ENCODE results near the gene AKAP11.

GRCh38 chr13:42361701-42362100 lies 89.7 kb downstream of the AKAP11 start:
- TF ChIP-seq CTCF (IDR thresholded peaks at IDR 0.05; ENCODE audit: poor library complexity, severe bottlenecking) (no peak), TAF1 (IDR thresholded peaks at IDR 0.05; ENCODE audit: low read depth) (no peak), EP300 (conservative IDR thresholded peaks at IDR 0.05; ENCODE audit: poor library complexity, severe bottlenecking) (no peak), MXI1 (conservative IDR thresholded peaks at IDR 0.05; ENCODE audit: poor library complexity, severe bottlenecking) (no peak), POLR2AphosphoS5 (IDR thresholded peaks at IDR 0.05) (no peak), SMC3 (conservative IDR thresholded peaks at IDR 0.05; ENCODE audit: poor library complexity) (no peak), RAD21 (conservative IDR thresholded peaks at IDR 0.05) (no peak), REST (IDR thresholded peaks at IDR 0.05; ENCODE audit: borderline replicate concordance) (no peak), EZH2 (IDR thresholded peaks at IDR 0.05; ENCODE audit: borderline replicate concordance, insufficient read depth, low read length, poor library complexity, severe bottlenecking) (no peak)

All from neural cell (in vitro differentiated cells).